ENCODE measurements around the gene DLX2. TPM values are rescaled to one million over a fixed set of nuclear protein-coding genes. Genes with fewer than 3 reads are reported as not detected.

DLX2 gene
- total RNA-seq, 2 experiments from 2014 or later: not detected

GRCh38 chr2:172103471-172104272 lies 972 bp upstream of the DLX2 start:
- Mint-ChIP-seq H3K9me3 (no peaks in the 10 kb centered on the region), H3K4me3 (peak overlapping the region; percentile 73), H3K36me3 (ENCODE audit: low read depth) (peaks cover 7% of the 10 kb centered on the region), H3K27me3 (peaks cover 81% of the 10 kb centered on the region), H3K4me1 (peaks cover 59% of the 10 kb centered on the region), H3K27ac (peak overlapping the region; percentile 32)
- ChIA-PET POLR2A (interaction anchor here (0.9 to 3.8 kb wide), 5 partner anchors 12 to 358 kb away, joined by 3 to 17 read pairs (median 3); no protein-coding TSS in a partner anchor), CTCF (interaction anchor here (0.7 to 5.5 kb wide), 27 partner anchors 8 to 530 kb away, joined by 3 to 64 read pairs (median 5); partner anchors contain the start of genes DLX1, HAT1 and SLC25A12)
- DNase-seq: peak; percentile 76

GRCh38 chr2:172101821-172102390 lies 794 bp downstream of the DLX2 start:
- peaks cover 80% of the 10 kb centered on the region for H3K27me3 Mint-ChIP-seq
- POLR2A ChIA-PET: interaction anchor here (0.9 to 3.8 kb wide), 5 partner anchors 10 to 102 kb away, joined by 3 to 17 read pairs (median 5); partner anchors contain the start of gene METAP1D
- no peaks in the 10 kb centered on the region for H3K9me3 Mint-ChIP-seq
- H3K36me3 Mint-ChIP-seq (ENCODE audit: low read depth): peaks cover 11% of the 10 kb centered on the region
- H3K27ac Mint-ChIP-seq: no peak overlapping the region
- H3K4me1 Mint-ChIP-seq: peaks cover 63% of the 10 kb centered on the region
- peak overlapping the region; percentile 73 for H3K4me3 Mint-ChIP-seq
- DNase-seq: peak; percentile 45
- CTCF ChIA-PET: interaction anchor here (0.8 to 5.3 kb wide), 7 partner anchors 10 to 413 kb away, joined by 3 to 39 read pairs (median 4); partner anchors contain the start of gene DLX1

GRCh38 chr2:172100935-172101820 lies 1.5 kb downstream of the DLX2 start:
- peaks cover 62% of the 10 kb centered on the region for H3K4me1 Mint-ChIP-seq
- no peaks in the 10 kb centered on the region for H3K9me3 Mint-ChIP-seq
- H3K27me3 Mint-ChIP-seq: peaks cover 79% of the 10 kb centered on the region
- peak overlapping the region; percentile 18 for H3K27ac Mint-ChIP-seq
- ChIA-PET CTCF (interaction anchor here (1.0 to 5.3 kb wide), 3 partner anchors 15 to 412 kb away, joined by 3 to 39 read pairs (median 3); partner anchors contain the start of gene DLX1), POLR2A (interaction anchor here (0.9 to 3.8 kb wide), 5 partner anchors 9 to 101 kb away, joined by 3 to 17 read pairs (median 5); partner anchors contain the start of gene METAP1D)
- peaks cover 11% of the 10 kb centered on the region for H3K36me3 Mint-ChIP-seq (ENCODE audit: low read depth)
- peak overlapping the region; percentile 73 for H3K4me3 Mint-ChIP-seq
- no peak for DNase-seq

- Mint-ChIP-seq H3K27ac (peak overlapping the region; percentile 18), H3K36me3 (ENCODE audit: low read depth) (peaks cover 12% of the 10 kb centered on the region)
- POLR2A ChIA-PET: interaction anchor here (0.6 kb wide), 1 partner anchor 15 kb away, joined by 3 read pairs; the partner anchor contains the start of gene DLX1
These were observed 2.4 kb downstream of the DLX2 start for GRCh38 chr2:172100080-172100934.

GRCh38 chr2:172099472-172100079 lies 3.1 kb downstream of the DLX2 start:
- H3K4me3 Mint-ChIP-seq: no peak overlapping the region
- ChIA-PET POLR2A (interaction anchor here (1.2 kb wide), 1 partner anchor 16 kb away, joined by 4 read pairs; no protein-coding TSS in a partner anchor), CTCF (interaction anchor here (5.3 kb wide), 1 partner anchor 13 kb away, joined by 39 read pairs; the partner anchor contains the start of gene DLX1)
- no peak overlapping the region for H3K27ac Mint-ChIP-seq
- H3K4me1 Mint-ChIP-seq: peaks cover 64% of the 10 kb centered on the region
- peaks cover 13% of the 10 kb centered on the region for H3K36me3 Mint-ChIP-seq (ENCODE audit: low read depth)
- peaks cover 78% of the 10 kb centered on the region for H3K27me3 Mint-ChIP-seq
- no peaks in the 10 kb centered on the region for H3K9me3 Mint-ChIP-seq
- no peak for DNase-seq

More at GRCh38 chr2:172100080-172100934, 2.4 kb downstream of the DLX2 start:
- Mint-ChIP-seq H3K27me3 (peaks cover 79% of the 10 kb centered on the region), H3K4me3 (no peak overlapping the region), H3K4me1 (peaks cover 62% of the 10 kb centered on the region), H3K9me3 (no peaks in the 10 kb centered on the region)
- CTCF ChIA-PET: interaction anchor here (5.3 kb wide), 1 partner anchor 14 kb away, joined by 39 read pairs; the partner anchor contains the start of gene DLX1
- DNase-seq: no peak

GRCh38 chr2:172098650-172099471 lies 3.8 kb downstream of the DLX2 start:
- Mint-ChIP-seq H3K36me3 (ENCODE audit: low read depth) (peaks cover 13% of the 10 kb centered on the region), H3K4me1 (peaks cover 63% of the 10 kb centered on the region), H3K27me3 (peaks cover 78% of the 10 kb centered on the region), H3K4me3 (peak overlapping the region; percentile 48), H3K27ac (peak overlapping the region; percentile 45), H3K9me3 (no peaks in the 10 kb centered on the region)
- no peak for DNase-seq
- CTCF ChIA-PET: interaction anchor here (5.3 kb wide), 1 partner anchor 12 kb away, joined by 39 read pairs; the partner anchor contains the start of gene DLX1
- POLR2A ChIA-PET: interaction anchor here (1.2 kb wide), 1 partner anchor 15 kb away, joined by 4 read pairs; no protein-coding TSS in a partner anchor

DNA sequence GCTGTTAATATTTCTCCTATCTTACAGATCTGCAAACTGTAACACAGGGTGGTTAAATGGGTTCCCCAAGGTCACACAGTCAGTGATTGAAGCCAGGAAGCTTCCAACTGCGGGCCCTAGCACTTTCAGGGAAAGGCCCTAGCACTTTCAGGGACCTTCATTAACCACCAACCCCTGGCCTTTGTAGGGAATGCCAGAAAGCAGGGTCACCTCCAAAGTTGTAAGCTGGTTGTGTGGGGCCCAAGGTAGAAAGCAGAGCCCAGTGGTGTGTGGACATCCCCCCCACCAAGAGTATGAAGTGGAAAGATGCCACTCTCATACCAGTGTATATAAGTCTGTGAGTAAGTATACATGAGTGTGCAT lies 4.4 kb downstream of the DLX2 start:
- CTCF ChIA-PET: interaction anchor here (1.8 to 5.3 kb wide), 2 partner anchors 8 to 12 kb away, joined by 5 to 39 read pairs; partner anchors contain the start of gene DLX1
- no peaks in the 10 kb centered on the region for H3K9me3 Mint-ChIP-seq
- H3K4me3 Mint-ChIP-seq: peak overlapping the region; percentile 48
- no peak for DNase-seq
- peak overlapping the region; percentile 45 for H3K27ac Mint-ChIP-seq
- POLR2A ChIA-PET: interaction anchor here (1.2 kb wide), 1 partner anchor 15 kb away, joined by 4 read pairs; no protein-coding TSS in a partner anchor
- H3K4me1 Mint-ChIP-seq: peaks cover 62% of the 10 kb centered on the region
- H3K27me3 Mint-ChIP-seq: peaks cover 79% of the 10 kb centered on the region
- H3K36me3 Mint-ChIP-seq (ENCODE audit: low read depth): peaks cover 13% of the 10 kb centered on the region

DNA sequence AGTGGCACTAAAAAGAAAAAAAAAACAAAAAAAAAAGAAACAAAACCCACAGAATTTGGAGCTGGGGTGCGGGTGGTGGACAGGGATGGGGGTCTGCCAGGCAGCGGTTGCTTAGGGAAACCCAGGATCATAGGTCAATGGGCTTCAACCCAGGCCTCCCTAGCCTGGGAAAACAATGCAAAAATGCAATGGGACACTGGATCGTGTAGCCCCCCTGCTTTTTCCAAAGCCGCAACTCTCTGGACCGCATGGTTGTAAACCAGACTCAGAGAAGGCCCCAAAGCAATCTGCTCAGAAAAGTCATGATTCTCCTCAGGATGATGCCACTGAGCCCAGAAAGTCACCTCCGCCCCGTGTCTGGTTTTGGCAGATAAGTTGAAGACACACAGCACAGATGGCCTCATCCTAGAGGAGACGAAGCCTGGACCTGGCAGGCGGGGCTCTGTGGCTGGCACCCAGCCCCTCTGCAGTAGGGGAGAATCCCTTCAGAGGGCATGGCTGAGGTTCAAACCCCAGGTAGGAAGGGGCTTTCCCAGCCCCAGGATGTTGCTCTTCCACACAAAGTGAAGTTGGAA lies 5.1 kb downstream of the DLX2 start:
- Mint-ChIP-seq H3K36me3 (ENCODE audit: low read depth) (peaks cover 11% of the 10 kb centered on the region), H3K9me3 (no peaks in the 10 kb centered on the region), H3K27ac (no peak overlapping the region), H3K4me1 (peaks cover 59% of the 10 kb centered on the region), H3K27me3 (peaks cover 81% of the 10 kb centered on the region), H3K4me3 (no peak overlapping the region)
- CTCF ChIA-PET: interaction anchor here (1.8 kb wide), 1 partner anchor 9 kb away, joined by 5 read pairs; no protein-coding TSS in a partner anchor
- POLR2A ChIA-PET: no interaction called here
- no peak for DNase-seq

DNA sequence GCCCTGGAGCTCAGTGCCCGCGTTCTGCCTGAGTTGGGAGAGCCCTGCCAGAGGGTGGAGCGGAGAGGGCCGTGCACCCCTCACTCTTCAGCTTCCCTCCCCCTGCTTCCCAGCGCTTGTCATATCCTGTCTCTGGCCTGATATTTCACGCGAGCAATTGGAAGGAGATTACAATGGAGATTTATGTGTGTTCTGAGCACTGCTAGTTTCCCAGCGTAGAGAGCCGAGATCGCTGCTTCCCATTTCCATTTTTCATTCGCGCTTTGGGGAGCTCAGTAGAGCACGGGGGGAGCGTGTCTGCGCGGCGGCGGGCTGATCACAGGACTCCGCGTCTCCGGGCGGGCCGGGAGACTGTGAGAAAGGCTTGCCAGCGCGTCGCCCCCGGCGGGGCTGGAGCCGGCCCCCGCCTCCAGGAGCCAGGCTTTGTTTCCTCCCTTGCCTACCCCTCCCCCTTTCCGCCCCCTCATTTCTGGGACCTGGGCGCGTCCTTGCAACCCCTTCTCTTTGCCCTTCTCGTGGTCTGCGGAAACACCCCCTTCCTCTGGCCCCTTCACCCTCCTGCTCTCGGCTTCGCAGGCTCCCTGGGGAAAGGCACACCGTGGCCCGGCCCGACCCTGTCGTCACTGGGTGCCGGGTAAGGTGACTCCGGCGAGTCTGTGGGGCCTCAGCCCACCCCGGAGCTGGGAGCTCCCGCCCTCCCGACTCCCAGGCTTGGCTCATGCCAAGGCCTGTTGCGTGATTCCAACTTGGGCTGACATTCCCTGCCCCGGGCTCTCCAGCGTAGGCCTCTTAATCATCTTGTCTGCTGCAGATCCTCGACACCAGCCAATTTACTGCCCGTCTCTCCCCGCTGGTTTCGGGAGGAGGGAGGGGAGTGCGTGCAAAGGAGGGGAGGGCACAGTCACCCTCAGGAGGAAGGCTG lies 5.8 kb downstream of the DLX2 start:
- Mint-ChIP-seq H3K9me3 (no peaks in the 10 kb centered on the region), H3K4me3 (peak overlapping the region; percentile 17), H3K36me3 (ENCODE audit: low read depth) (peaks cover 11% of the 10 kb centered on the region), H3K4me1 (peaks cover 53% of the 10 kb centered on the region), H3K27ac (peak overlapping the region; percentile 1), H3K27me3 (peaks cover 82% of the 10 kb centered on the region)
- POLR2A ChIA-PET: interaction anchor here (1.8 kb wide), 1 partner anchor 16 kb away, joined by 6 read pairs; no protein-coding TSS in a partner anchor
- CTCF ChIA-PET: interaction anchor here (0.6 to 1.8 kb wide), 3 partner anchors 8 to 10 kb away, joined by 3 to 5 read pairs (median 3); no protein-coding TSS in a partner anchor
- no peak for DNase-seq

Data from activated CD4-positive, alpha-beta memory T cell treated with anti-CD3 and anti-CD28 coated beads, Interleukin-2, amount 10 ng/mL, durations not matched to agents 7 days and 5 days (primary cell).